Lung (tissue), 12 donors: ENCODE results near the gene CYP4V2. TPM values are rescaled to one million over a fixed set of nuclear protein-coding genes. Genes with fewer than 3 reads are reported as not detected.

ENCODE experiments used
- ATAC-seq: fragments of 200-7000 bp; cut with Tn5 transposase; one replicate; pipeline ENCODE4 v1.9.1; 2020; ENCODE audit warnings: moderate number of reproducible peaks; ENCODE audit not compliant: insufficient read depth, low FRiP score
- DNase-seq, 3 donors: peaks; one replicate each; pipeline ENCODE4 v3.0.0-alpha.2; 2013 to 2017
- H3K27ac ChIP-seq, 2 donors: one replicate each; pipeline ENCODE4 v1.5.1; 2013; ENCODE audit warnings: mild to moderate bottlenecking in 2 of 2, moderate library complexity in 2 of 2, control low read depth in 1 of 2, inconsistent platforms in 1 of 2, low read depth in 1 of 2, low read length in 1 of 2
- H3K27me3 ChIP-seq, 3 donors: one replicate each; pipeline ENCODE4 v1.5.1; 2013; ENCODE audit warnings: low read length in 2 of 3; ENCODE audit not compliant: control insufficient read depth in 3 of 3, insufficient read depth in 3 of 3
- H3K36me3 ChIP-seq, 4 donors: one replicate each; pipeline ENCODE4 v1.5.1; 2013; ENCODE audit warnings: low read length in 4 of 4, mild to moderate bottlenecking in 1 of 4, moderate library complexity in 1 of 4; ENCODE audit not compliant: control insufficient read depth in 4 of 4, insufficient read depth in 4 of 4
- H3K4me1 ChIP-seq, 5 donors: one replicate each; pipeline ENCODE4 v1.5.1; 2013; ENCODE audit warnings: low read length in 5 of 5, mild to moderate bottlenecking in 2 of 5, moderate library complexity in 1 of 5; ENCODE audit not compliant: control insufficient read depth in 5 of 5, insufficient read depth in 5 of 5
- H3K4me3 ChIP-seq: one replicate; pipeline ENCODE4 v1.5.1; 2013; ENCODE audit warnings: mild to moderate bottlenecking, control low read depth, moderate library complexity
- H3K9ac ChIP-seq, 2 donors: one replicate each; pipeline ENCODE4 v1.5.1; 2013; ENCODE audit warnings: low read length in 2 of 2, control low read depth in 1 of 2; ENCODE audit not compliant: insufficient read depth in 1 of 2
- H3K9me3 ChIP-seq, 4 donors: one replicate each; pipeline ENCODE4 v1.5.1; 2013; ENCODE audit warnings: low read length in 3 of 4, mild to moderate bottlenecking in 1 of 4, moderate library complexity in 1 of 4; ENCODE audit not compliant: control insufficient read depth in 4 of 4, insufficient read depth in 3 of 4
- CTCF ChIP-seq: IDR thresholded peaks from 2 replicates; pipeline ENCODE4 v1.5.1; 2012; ENCODE audit warnings: mild to moderate bottlenecking; ENCODE audit errors: control extremely low read depth, extremely low read depth
- WGBS, 2 donors: extraction: QIAGEN DNeasy Blood & Tissue Kit; methylation state at CpG; one replicate each; pipeline ENCODE4 v1.1.7; 2013; 5-methylcytosine and 5-hydroxymethylcytosine counted together
- polyA plus RNA-seq, 2 donors: library from polyadenylated mRNA; stranded (reverse); fragments of 200-250 nt; gene quantifications; one replicate each; pipeline ENCODE4 v1.2.1, GENCODE V29; 2013
- total RNA-seq, 2 donors: library from RNA; depleted of rRNA in 1 of 2; stranded (reverse); fragments of >200 nt in 1 of 2; gene quantifications; one replicate each; pipeline ENCODE4 v1.2.1, GENCODE V29; 2014 to 2021
- donor health status: control.
- donor health status: control.
- donor health status: Bipolar disorder and iron deficiency.
- donor health status: healthy.
- donor health status: DM: yes; HTN: yes; CAD: no.

The CYP4V2 gene
- total and polyA plus RNA-seq, 4 donors: 13.4 to 36.2 (median 22.9) TPM

- no peak for ATAC-seq
- DNase-seq: no peak
- peaks cover 0 to 7% (median 3%) of the 10 kb centered on the region in 4 donors for H3K36me3 ChIP-seq
- H3K9me3 ChIP-seq: no peaks in the 10 kb centered on the region
- H3K27ac ChIP-seq: no peak overlapping the region
- H3K4me1 ChIP-seq: no peaks in the 10 kb centered on the region
- TF ChIP-seq CTCF: no peak
- H3K9ac ChIP-seq: no peak overlapping the region
- H3K27me3 ChIP-seq: no peaks in the 10 kb centered on the region
- 93 to 94% methylated on average over 18 of the region's 18 CpGs for WGBS, 2 donors
- H3K4me3 ChIP-seq: no peak overlapping the region
Measured at GRCh38 chr4:186169333-186169944, 21.9 kb upstream of the CYP4V2 start.

DNA sequence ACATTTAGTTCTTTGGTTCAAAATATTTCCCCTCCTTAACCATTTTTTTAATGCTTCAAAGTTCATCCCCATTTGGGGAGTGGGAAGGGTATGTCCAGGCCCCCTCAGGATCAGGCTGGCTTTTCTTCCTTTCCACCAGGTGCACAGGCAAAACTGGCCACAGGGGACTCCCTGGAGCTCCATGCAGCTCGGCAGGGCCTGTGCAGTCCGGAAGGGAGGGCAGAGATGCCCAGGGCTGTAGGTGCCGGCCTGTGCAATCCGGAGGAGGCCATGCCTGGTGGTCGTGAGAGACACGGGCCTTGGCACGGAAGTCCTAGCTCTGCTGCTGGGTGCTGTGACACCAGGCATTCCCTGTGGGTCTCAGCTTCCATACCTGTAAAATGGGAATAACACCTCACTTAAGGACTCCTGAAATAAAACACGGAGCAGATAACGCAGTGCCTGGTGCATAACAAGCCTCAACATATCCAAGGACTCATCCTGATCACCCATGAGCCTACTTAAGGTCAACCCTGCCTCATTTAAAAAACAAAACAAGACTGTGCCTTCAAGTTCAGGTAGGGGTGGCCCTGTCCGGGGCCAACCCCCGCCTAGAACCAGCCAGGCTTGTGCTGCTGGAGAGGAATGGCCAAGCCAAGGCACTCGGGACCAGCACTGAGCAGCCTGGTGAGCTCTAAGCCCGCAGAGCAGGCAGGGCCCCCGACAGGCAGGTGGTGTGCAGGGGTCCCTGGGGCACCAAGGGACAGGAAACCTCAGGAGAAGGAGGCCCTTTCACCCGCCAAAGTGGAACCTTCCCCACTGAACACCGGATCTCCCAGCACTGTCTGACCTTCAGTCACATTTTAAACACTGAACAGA, 21.2 kb upstream of the CYP4V2 start:
- Histone ChIP-seq H3K9me3 (no peaks in the 10 kb centered on the region), H3K4me1 (no peaks in the 10 kb centered on the region), H3K27ac (no peak overlapping the region), H3K9ac (no peak overlapping the region), H3K27me3 (no peaks in the 10 kb centered on the region), H3K4me3 (no peak overlapping the region), H3K36me3 (peaks cover 0 to 7% (median 1%) of the 10 kb centered on the region in 4 donors)
- 89 to 92% methylated on average over 16 of the region's 16 CpGs for WGBS, 2 donors
- ATAC-seq (no peak), DNase-seq (no peak)
- no peak for TF ChIP-seq CTCF

GRCh38 chr4:186170966-186171365, 20.4 kb upstream of the CYP4V2 start:
- TF ChIP-seq CTCF: no peak
- H3K9ac ChIP-seq: no peak overlapping the region
- WGBS, 2 donors: 85 to 89% methylated on average over 13 of the region's 13 CpGs
- ATAC-seq (no peak), DNase-seq (no peak)
- H3K27ac ChIP-seq: no peak overlapping the region
- no peaks in the 10 kb centered on the region for H3K9me3 ChIP-seq
- peaks cover 0 to 7% (median 1%) of the 10 kb centered on the region in 4 donors for H3K36me3 ChIP-seq
- no peaks in the 10 kb centered on the region for H3K27me3 ChIP-seq
- no peak overlapping the region for H3K4me3 ChIP-seq
- no peaks in the 10 kb centered on the region for H3K4me1 ChIP-seq
